Tibial nerve (tissue), 4 donors: ENCODE measurements around the gene CASS4. TPM values are rescaled to one million over a fixed set of nuclear protein-coding genes. Genes with fewer than 3 reads are reported as not detected.

Source experiments
- DNase-seq, 2 donors: peaks; one replicate each; pipeline ENCODE4 v3.0.0-alpha.2; 2019; ENCODE audit warnings: low spot score in 2 of 2
- H3K27ac ChIP-seq, 4 donors: fragments of 200-600 bp; sonication (generic) in 3 of 4; one replicate each; pipeline ENCODE4 v1.5.1; 2017 to 2019; ENCODE audit warnings: mild to moderate bottlenecking in 1 of 4
- H3K27me3 ChIP-seq, 2 donors: fragments of 200-600 bp; sonication (generic) in 1 of 2; one replicate each; pipeline versions ENCODE4 v1.5.1 to v1.6.0; 2017 to 2019
- H3K36me3 ChIP-seq, 3 donors: fragments of 200-600 bp; sonication (generic); one replicate each; pipeline ENCODE4 v1.5.1; 2018 to 2019
- H3K4me1 ChIP-seq, 4 donors: fragments of 200-600 bp; sonication (generic) in 3 of 4; one replicate each; pipeline ENCODE4 v1.5.1; 2017 to 2019
- H3K4me3 ChIP-seq, 4 donors: fragments of 200-600 bp; sonication (generic) in 3 of 4; one replicate each; pipeline ENCODE4 v1.5.1; 2017 to 2019; ENCODE audit warnings: mild to moderate bottlenecking in 1 of 4, moderate library complexity in 1 of 4
- H3K9me3 ChIP-seq, 4 donors: fragments of 200-600 bp; sonication (generic) in 3 of 4; one replicate each; pipeline ENCODE4 v1.5.1; 2017 to 2019
- EP300 ChIP-seq, 2 donors: sonication (generic); formaldehyde crosslinking; IDR thresholded peaks; one replicate each; pipeline ENCODE4 v1.6.1; 2017; ENCODE audit warnings: antibody characterized with exemption in 2 of 2, mild to moderate bottlenecking in 1 of 2
- POLR2A ChIP-seq, 2 donors: fragments of 450-650 bp; IDR thresholded peaks; one replicate each; pipeline ENCODE4 v1.6.1; 2017; ENCODE audit warnings: antibody characterized with exemption in 2 of 2, mild to moderate bottlenecking in 2 of 2, moderate library complexity in 2 of 2
- WGBS, 2 donors: methylation state at CpG; one replicate each; pipeline ENCODE4 v1.1.5; 2018; 5-methylcytosine and 5-hydroxymethylcytosine counted together
- total RNA-seq, 4 donors: library from RNA; depleted of rRNA; stranded (reverse); fragments of >200 nt; gene quantifications; one replicate each; pipeline ENCODE4 v1.1.0, GENCODE V29; 2016
- TF ChIP-seq, protein P1 (sequence below), 5 experiments: fragments of 200-600 bp in 3 of 5; fragments of 450-650 bp in 2 of 5; sonication (generic) in 3 of 5; IDR thresholded peaks; one replicate each; pipeline ENCODE4 v1.5.1; 2016 to 2019; ENCODE audit warnings: antibody characterized with exemption in 5 of 5, mild to moderate bottlenecking in 3 of 5, moderate library complexity in 2 of 5

Gene CASS4
- total RNA-seq, 4 donors from 2014 or later = 2.0 to 7.5 (median 3.6) TPM

GRCh38 chr20:56433880-56434255 lies 21.8 kb downstream of the CASS4 start:
- Histone ChIP-seq H3K9me3 (no peaks in the 10 kb centered on the region), H3K4me1 (no peaks in the 10 kb centered on the region), H3K27me3 (no peaks in the 10 kb centered on the region), H3K27ac (no peak overlapping the region), H3K4me3 (no peak overlapping the region), H3K36me3 (no peaks in the 10 kb centered on the region)
- TF ChIP-seq EP300 (IDR thresholded peaks at IDR 0.05) (no peak), POLR2A (IDR thresholded peaks at IDR 0.05) (no peak)
- TF ChIP-seq, protein P1, sequence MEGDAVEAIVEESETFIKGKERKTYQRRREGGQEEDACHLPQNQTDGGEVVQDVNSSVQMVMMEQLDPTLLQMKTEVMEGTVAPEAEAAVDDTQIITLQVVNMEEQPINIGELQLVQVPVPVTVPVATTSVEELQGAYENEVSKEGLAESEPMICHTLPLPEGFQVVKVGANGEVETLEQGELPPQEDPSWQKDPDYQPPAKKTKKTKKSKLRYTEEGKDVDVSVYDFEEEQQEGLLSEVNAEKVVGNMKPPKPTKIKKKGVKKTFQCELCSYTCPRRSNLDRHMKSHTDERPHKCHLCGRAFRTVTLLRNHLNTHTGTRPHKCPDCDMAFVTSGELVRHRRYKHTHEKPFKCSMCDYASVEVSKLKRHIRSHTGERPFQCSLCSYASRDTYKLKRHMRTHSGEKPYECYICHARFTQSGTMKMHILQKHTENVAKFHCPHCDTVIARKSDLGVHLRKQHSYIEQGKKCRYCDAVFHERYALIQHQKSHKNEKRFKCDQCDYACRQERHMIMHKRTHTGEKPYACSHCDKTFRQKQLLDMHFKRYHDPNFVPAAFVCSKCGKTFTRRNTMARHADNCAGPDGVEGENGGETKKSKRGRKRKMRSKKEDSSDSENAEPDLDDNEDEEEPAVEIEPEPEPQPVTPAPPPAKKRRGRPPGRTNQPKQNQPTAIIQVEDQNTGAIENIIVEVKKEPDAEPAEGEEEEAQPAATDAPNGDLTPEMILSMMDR (IDR thresholded peaks at IDR 0.05) = no peak
- 31 to 32% methylated on average over 6 of the region's 6 CpGs for WGBS, 2 donors
- DNase-seq = no peak

DNA sequence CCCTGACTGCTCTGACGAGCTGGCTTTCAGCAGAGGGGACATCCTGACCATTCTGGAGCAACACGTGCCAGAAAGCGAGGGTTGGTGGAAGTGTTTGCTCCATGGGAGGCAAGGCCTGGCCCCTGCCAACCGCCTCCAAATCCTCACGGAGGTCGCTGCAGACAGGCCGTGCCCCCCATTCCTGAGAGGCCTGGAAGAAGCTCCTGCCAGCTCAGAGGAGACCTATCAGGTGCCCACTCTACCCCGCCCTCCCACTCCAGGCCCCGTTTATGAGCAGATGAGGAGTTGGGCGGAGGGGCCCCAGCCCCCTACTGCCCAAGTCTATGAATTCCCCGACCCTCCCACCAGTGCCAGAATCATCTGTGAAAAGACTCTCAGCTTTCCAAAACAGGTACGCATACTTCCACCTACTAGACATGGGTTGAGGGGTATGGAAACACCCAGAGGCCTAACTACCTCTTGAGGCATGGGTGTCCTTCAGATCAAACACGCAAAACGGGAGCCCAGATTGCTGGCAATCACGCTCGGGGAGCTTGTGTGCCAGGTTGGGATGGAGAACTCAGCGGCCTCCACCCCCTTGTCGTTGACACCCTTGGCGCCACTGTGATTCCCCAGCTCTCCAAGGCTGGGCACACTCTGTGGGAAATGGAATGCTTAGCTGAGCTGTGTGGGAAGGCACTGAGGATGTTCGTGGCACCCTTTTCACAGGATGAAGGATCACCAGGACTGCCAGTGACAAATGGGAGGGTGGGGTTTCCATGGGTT lies 25.3 kb downstream of the CASS4 start:
- TF ChIP-seq EP300 (IDR thresholded peaks at IDR 0.05) (no peak), POLR2A (IDR thresholded peaks at IDR 0.05) (no peak)
- TF ChIP-seq, protein P1 (IDR thresholded peaks at IDR 0.05) = no peak
- WGBS, 2 donors = 89 to 90% methylated on average over 20 of the region's 20 CpGs
- no peaks in the 10 kb centered on the region for H3K4me1 ChIP-seq
- H3K9me3 ChIP-seq = no peaks in the 10 kb centered on the region
- H3K27me3 ChIP-seq = no peaks in the 10 kb centered on the region
- H3K36me3 ChIP-seq = no peaks in the 10 kb centered on the region
- no peak for DNase-seq
- no peak overlapping the region for H3K27ac ChIP-seq
- H3K4me3 ChIP-seq = no peak overlapping the region

DNA sequence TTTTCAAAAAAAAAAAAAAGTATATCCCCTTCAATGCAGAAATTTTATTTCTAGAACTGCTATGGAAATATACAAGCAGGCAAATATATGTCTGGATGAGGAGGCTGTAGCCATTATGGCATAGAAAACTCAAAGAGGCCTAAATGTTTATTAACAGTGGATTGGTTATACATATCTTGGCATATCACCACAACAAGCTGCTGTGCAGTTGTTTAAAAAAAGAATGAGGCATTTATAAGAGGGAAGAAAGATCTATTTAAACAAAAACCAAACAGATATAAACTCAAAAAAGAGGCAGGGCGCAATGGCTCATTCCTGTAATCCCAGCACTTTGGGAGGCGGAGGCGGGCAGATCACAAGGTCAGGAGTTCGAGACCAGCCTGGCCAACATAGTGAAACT lies 26.2 kb downstream of the CASS4 start:
- WGBS, 2 donors = 57 to 62% methylated on average over 4 of the region's 4 CpGs
- Histone ChIP-seq H3K27ac (no peak overlapping the region), H3K36me3 (no peaks in the 10 kb centered on the region), H3K4me1 (no peaks in the 10 kb centered on the region), H3K27me3 (no peaks in the 10 kb centered on the region), H3K9me3 (no peaks in the 10 kb centered on the region), H3K4me3 (no peak overlapping the region)
- DNase-seq = no peak
- TF ChIP-seq POLR2A (IDR thresholded peaks at IDR 0.05) (no peak), EP300 (IDR thresholded peaks at IDR 0.05) (no peak)
- TF ChIP-seq, protein P1 (IDR thresholded peaks at IDR 0.05) = no peak

DNA sequence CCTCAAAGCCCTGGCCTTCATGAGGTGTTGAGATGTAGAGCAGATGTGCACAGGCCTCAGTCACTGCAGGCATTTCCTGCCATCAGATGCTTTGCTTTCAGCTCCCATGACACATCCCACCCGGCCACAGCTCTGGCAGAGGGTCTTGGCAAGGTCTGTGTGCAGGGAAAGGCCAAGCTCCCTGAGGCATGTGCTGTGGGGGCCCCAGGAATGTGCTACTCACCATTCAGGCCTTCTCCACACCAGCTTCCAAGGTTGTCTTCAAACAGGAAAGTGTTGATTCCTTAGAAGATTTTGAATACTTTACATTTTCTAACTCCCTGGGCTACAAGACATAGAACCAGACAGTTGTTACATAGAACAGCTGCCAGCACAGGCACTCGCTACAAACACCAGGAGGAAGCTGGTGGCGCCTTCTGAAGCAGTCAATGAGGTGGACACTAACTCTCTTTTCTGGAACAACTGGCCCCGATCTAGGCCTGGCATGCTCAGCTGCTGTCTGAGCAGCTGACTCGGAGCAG lies 27.8 kb downstream of the CASS4 start:
- Histone ChIP-seq H3K27me3 (no peaks in the 10 kb centered on the region), H3K4me3 (no peak overlapping the region), H3K4me1 (no peaks in the 10 kb centered on the region), H3K36me3 (no peaks in the 10 kb centered on the region), H3K9me3 (no peaks in the 10 kb centered on the region), H3K27ac (peak overlapping the region in 1 of 4 donors; percentile 1)
- TF ChIP-seq EP300 (IDR thresholded peaks at IDR 0.05) (no peak), POLR2A (IDR thresholded peaks at IDR 0.05) (no peak)
- TF ChIP-seq, protein P1 (IDR thresholded peaks at IDR 0.05) = no peak
- 30 to 52% methylated on average over 5 of the region's 5 CpGs for WGBS, 2 donors
- no peak for DNase-seq

GRCh38 chr20:56440346-56441007 lies 28.4 kb downstream of the CASS4 start:
- no peaks in the 10 kb centered on the region for H3K4me1 ChIP-seq
- H3K27me3 ChIP-seq = no peaks in the 10 kb centered on the region
- H3K9me3 ChIP-seq = no peaks in the 10 kb centered on the region
- H3K27ac ChIP-seq = no peak overlapping the region
- DNase-seq = no peak
- TF ChIP-seq, protein P1 (IDR thresholded peaks at IDR 0.05) = no peak
- TF ChIP-seq POLR2A (IDR thresholded peaks at IDR 0.05) (no peak), EP300 (IDR thresholded peaks at IDR 0.05) (no peak)
- WGBS, 2 donors = 84 to 85% methylated on average over 4 of the region's 4 CpGs
- no peak overlapping the region for H3K4me3 ChIP-seq
- H3K36me3 ChIP-seq = no peaks in the 10 kb centered on the region
